ENCODE data around the gene FPR3.
"Not testable (repeated sequence)": the region's sequence is repeated elsewhere in the genome, so short reads cannot be mapped to it uniquely, and the experiment has no call there.

Gene FPR3

DNA sequence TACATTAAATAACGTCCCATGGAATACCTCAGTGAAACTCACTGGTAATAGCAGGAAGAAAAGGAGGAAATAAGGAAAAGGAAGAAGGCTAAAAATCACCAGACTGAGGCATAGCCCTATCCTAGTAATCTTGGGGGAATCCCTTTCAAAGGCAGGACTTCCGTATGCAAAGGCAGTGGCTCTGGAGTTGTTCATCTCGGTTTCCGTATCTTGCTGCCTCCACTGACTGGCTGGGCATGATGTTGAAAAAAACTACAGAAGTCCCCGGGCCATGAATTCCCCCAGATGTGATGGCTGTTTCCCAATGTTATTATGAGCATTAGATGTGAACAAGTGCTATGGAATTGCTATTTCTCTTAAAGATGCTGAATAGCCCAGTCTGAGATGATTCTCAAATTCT is 28.5 kb upstream of the FPR3 start:
- no peak for DNase-seq (ENCODE audit: extremely low read depth, insufficient read length)
- TF ChIP-seq, protein P1, sequence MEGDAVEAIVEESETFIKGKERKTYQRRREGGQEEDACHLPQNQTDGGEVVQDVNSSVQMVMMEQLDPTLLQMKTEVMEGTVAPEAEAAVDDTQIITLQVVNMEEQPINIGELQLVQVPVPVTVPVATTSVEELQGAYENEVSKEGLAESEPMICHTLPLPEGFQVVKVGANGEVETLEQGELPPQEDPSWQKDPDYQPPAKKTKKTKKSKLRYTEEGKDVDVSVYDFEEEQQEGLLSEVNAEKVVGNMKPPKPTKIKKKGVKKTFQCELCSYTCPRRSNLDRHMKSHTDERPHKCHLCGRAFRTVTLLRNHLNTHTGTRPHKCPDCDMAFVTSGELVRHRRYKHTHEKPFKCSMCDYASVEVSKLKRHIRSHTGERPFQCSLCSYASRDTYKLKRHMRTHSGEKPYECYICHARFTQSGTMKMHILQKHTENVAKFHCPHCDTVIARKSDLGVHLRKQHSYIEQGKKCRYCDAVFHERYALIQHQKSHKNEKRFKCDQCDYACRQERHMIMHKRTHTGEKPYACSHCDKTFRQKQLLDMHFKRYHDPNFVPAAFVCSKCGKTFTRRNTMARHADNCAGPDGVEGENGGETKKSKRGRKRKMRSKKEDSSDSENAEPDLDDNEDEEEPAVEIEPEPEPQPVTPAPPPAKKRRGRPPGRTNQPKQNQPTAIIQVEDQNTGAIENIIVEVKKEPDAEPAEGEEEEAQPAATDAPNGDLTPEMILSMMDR (IDR thresholded peaks at IDR 0.05; ENCODE audit: insufficient read depth, low read length, poor library complexity, severe bottlenecking), result no peak
- no peaks in the 10 kb centered on the region for H3K27me3 ChIP-seq (replicated peaks; ENCODE audit: control insufficient read depth, insufficient read depth, low read length)
- H3K36me3 ChIP-seq (ENCODE audit: control insufficient read depth, insufficient read depth, low read length), result no peaks in the 10 kb centered on the region
- H3K4me3 ChIP-seq (replicated peaks; ENCODE audit: low read depth, low read length), result no peak overlapping the region

DNA sequence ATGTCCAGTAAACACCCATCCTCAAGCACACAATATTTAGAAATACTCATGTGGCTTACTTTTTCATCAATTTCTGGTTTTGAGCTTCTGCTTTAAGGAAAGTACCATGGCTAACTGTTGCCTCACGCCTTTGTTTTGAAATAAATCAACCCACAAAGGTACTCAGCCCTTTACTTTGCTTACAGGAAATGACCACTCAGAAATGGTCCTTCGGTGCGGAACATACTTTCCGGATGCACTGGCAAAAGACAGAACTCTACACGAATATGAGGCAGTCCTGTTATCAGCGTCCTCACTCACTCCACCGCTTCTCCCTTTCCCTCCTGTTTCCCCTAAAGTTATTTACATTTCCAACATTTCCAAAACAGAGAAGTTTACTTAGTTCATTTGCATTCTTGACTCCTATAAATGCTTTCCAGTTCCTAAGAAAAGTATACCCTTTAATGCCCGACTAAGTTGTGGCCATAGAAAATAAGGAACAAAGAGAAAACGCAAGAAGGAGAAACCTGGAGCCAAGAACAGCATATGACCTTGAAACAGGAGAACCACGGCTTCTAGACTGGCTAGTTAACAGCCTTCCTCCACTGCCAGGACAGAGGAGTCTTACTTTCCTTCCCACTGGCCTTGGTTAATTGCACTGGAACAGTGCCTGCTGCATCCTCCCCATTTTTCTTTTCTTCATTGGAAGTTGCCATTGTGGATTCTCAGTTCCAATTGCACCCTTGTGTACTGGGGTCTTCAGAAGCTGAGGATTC is 23.4 kb upstream of the FPR3 start:
- TF ChIP-seq, protein P1 (IDR thresholded peaks at IDR 0.05; ENCODE audit: insufficient read depth, low read length, poor library complexity, severe bottlenecking), result no peak
- no peak overlapping the region for H3K4me3 ChIP-seq (replicated peaks; ENCODE audit: low read depth, low read length)
- H3K36me3 ChIP-seq (ENCODE audit: control insufficient read depth, insufficient read depth, low read length), result no peaks in the 10 kb centered on the region
- H3K27me3 ChIP-seq (replicated peaks; ENCODE audit: control insufficient read depth, insufficient read depth, low read length), result no peaks in the 10 kb centered on the region
- no peak for DNase-seq (ENCODE audit: extremely low read depth, insufficient read length)

DNA sequence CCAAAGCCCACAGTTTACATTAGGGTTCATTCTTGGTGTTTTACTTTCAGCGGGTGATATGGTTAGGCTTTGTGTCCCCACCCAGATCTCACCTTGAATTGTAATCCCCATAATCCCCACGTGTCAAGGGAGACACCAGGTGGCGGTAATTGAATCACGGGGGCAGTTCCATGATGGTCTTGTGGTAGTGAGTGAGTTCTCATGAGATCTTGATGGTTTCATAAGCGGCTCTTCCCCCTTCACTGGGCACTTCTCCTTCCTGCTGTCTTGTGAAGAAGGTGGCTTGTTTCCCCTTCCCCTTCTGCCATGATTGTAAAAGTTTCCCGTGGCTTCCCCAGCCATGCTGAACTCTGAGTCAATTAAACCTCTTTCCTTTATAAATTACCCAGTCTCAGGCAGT is 22.0 kb upstream of the FPR3 start:
- no peak for DNase-seq (ENCODE audit: extremely low read depth, insufficient read length)
- H3K27me3 ChIP-seq (replicated peaks; ENCODE audit: control insufficient read depth, insufficient read depth, low read length), result no peaks in the 10 kb centered on the region
- no peak overlapping the region for H3K4me3 ChIP-seq (replicated peaks; ENCODE audit: low read depth, low read length)
- TF ChIP-seq, protein P1 (IDR thresholded peaks at IDR 0.05; ENCODE audit: insufficient read depth, low read length, poor library complexity, severe bottlenecking), result no peak
- no peaks in the 10 kb centered on the region for H3K36me3 ChIP-seq (ENCODE audit: control insufficient read depth, insufficient read depth, low read length)

DNA sequence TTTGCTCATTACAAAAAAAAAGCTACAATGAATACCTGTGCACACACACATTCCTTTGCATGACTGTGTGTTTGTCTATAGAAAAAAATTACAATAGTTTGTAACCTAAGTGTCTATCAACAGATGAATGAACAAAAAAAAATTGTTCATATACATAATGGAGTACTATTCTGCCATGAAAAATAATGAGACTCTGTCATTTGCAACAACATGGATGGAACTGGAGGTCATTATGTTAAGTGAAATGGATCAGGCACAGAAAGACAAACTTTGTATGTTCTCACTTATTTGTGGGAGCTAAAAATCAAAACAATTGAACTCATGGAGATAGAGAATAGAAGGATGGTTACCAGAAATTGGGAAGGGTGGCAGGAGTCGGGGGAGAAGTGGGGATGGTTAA is 18.4 kb upstream of the FPR3 start:
- not testable (repeated sequence) for H3K27me3 ChIP-seq (replicated peaks; ENCODE audit: control insufficient read depth, insufficient read depth, low read length); H3K4me3 ChIP-seq (replicated peaks; ENCODE audit: low read depth, low read length); DNase-seq (ENCODE audit: extremely low read depth, insufficient read length); H3K36me3 ChIP-seq (ENCODE audit: control insufficient read depth, insufficient read depth, low read length)

DNA sequence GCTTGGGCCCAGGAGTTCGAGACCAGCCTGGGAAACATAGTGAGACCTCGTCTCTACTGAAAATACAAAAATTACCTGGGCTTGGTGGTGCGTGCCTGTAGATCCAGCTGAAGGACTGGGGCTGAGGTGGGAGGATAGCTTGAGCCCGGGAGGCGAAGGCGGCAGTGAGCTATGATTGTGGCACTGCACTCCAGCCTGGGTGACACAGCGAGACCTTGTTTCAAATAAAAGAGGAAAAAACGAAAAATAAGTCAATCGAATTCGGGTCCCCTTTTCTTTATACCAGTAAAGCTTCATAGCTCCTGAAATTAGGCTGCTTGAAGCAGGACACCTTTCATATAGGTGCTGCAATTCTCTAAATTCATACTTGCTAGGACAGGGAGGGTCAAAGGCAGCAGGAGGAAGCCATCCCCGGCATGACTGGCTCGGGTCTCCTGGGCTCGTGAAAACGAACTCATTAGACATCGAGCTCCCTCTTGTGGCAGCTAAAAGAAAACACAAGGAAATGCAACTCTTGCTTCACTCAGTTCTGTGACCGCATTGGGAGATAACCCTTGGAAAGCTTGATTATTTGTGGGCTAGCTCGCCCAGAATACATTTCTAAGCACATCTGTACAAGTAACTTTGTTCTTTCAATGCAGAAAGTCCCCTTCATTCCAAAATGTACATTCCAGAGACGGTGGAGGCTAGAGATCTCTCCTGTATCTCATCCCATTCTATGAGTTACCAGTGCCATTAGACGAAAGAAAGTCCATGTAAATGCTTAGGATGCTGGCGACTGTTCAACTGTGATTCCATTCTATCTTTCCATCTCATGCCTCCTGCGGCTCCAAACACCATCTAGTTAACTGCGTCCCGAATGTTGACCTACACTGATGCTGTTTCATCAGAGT is 17.1 kb upstream of the FPR3 start:
- Histone ChIP-seq H3K27me3 (replicated peaks; ENCODE audit: control insufficient read depth, insufficient read depth, low read length) (no peaks in the 10 kb centered on the region), H3K4me3 (replicated peaks; ENCODE audit: low read depth, low read length) (no peak overlapping the region), H3K36me3 (ENCODE audit: control insufficient read depth, insufficient read depth, low read length) (no peaks in the 10 kb centered on the region)
- no peak for DNase-seq (ENCODE audit: extremely low read depth, insufficient read length)
- TF ChIP-seq, protein P1 (IDR thresholded peaks at IDR 0.05; ENCODE audit: insufficient read depth, low read length, poor library complexity, severe bottlenecking), result peak; percentile 65

DNA sequence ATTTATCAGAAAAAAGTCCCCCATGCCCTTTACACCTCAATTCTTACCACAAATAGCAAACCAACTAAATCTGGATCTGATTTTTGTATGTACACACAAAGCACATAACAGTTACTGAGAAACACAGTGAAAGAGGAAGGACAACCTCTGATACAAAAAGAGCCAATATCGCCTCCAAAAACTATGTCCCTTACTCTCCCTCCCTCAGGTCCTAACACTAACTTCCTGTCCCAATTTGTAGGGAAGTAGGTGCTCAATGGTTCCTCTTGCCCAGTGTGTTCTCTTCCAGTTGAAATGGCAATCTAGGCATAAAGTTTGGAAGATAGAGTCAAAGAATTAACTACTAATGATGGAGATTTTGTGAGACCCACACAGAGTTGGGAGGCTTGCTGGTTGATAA is 15.8 kb upstream of the FPR3 start:
- Histone ChIP-seq H3K36me3 (ENCODE audit: control insufficient read depth, insufficient read depth, low read length) (no peaks in the 10 kb centered on the region), H3K27me3 (replicated peaks; ENCODE audit: control insufficient read depth, insufficient read depth, low read length) (no peaks in the 10 kb centered on the region), H3K4me3 (replicated peaks; ENCODE audit: low read depth, low read length) (no peak overlapping the region)
- TF ChIP-seq, protein P1 (IDR thresholded peaks at IDR 0.05; ENCODE audit: insufficient read depth, low read length, poor library complexity, severe bottlenecking), result no peak
- DNase-seq (ENCODE audit: extremely low read depth, insufficient read length), result no peak

Data from GM06990 (cell line).